ENCODE measurements around the gene NDUFB11.

GRCh38 chrX:47143894-47144625 lies 442 bp downstream of the NDUFB11 start:
- TF ChIP-seq, protein P1, sequence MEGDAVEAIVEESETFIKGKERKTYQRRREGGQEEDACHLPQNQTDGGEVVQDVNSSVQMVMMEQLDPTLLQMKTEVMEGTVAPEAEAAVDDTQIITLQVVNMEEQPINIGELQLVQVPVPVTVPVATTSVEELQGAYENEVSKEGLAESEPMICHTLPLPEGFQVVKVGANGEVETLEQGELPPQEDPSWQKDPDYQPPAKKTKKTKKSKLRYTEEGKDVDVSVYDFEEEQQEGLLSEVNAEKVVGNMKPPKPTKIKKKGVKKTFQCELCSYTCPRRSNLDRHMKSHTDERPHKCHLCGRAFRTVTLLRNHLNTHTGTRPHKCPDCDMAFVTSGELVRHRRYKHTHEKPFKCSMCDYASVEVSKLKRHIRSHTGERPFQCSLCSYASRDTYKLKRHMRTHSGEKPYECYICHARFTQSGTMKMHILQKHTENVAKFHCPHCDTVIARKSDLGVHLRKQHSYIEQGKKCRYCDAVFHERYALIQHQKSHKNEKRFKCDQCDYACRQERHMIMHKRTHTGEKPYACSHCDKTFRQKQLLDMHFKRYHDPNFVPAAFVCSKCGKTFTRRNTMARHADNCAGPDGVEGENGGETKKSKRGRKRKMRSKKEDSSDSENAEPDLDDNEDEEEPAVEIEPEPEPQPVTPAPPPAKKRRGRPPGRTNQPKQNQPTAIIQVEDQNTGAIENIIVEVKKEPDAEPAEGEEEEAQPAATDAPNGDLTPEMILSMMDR (IDR thresholded peaks at IDR 0.05; ENCODE audit: extremely low read depth in 1 of 2, insufficient read depth in 1 of 2, low read depth in 1 of 2, low read length in 2 of 2), result peak in 1 of 2 donors; percentile 3
- TF ChIP-seq POLR2AphosphoS5 (IDR thresholded peaks at IDR 0.05; ENCODE audit: insufficient read depth, low read depth, low read length), result no peak
- TF ChIP-seq EZH2 (IDR thresholded peaks at IDR 0.05; ENCODE audit: borderline replicate concordance, low read depth, low read length, severe bottlenecking), result no peak
- TF ChIP-seq JUN (IDR thresholded peaks at IDR 0.05; ENCODE audit: borderline replicate concordance, insufficient read depth, insufficient read length, low read depth), result no peak
- no peak for TF ChIP-seq POLR2A (IDR thresholded peaks at IDR 0.05; ENCODE audit: low read depth, low read length)
- TF ChIP-seq GATA2 (IDR thresholded peaks at IDR 0.05; ENCODE audit: insufficient read depth, insufficient read length, low read depth, low read length), result no peak
- TF ChIP-seq, protein P2, sequence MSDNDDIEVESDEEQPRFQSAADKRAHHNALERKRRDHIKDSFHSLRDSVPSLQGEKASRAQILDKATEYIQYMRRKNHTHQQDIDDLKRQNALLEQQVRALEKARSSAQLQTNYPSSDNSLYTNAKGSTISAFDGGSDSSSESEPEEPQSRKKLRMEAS (IDR thresholded peaks at IDR 0.05; ENCODE audit: insufficient read depth, insufficient read length), result no peak
